DOHH2 (cell line): Measurements from ENCODE around the gene TMX2.

Experiments used
- H3F3A ChIP-seq: fragments of 200-600 bp; sonication (generic), shearing (Covaris generic); 2 replicates; pipeline ENCODE4 v1.6.0; 2016; ENCODE audit warnings: antibody characterized with exemption, mild to moderate bottlenecking; ENCODE audit not compliant: control insufficient read depth, insufficient read depth
- H3K27ac ChIP-seq: fragments of 200-600 bp; sonication (generic); 2 replicates; pipeline ENCODE4 v1.5.1; 2014; ENCODE audit warnings: low read depth, mild to moderate bottlenecking, low read length, moderate library complexity
- H3K27me3 ChIP-seq: fragments of 200-600 bp; sonication (generic); 2 replicates; pipeline ENCODE4 v1.6.1; 2014; ENCODE audit warnings: mild to moderate bottlenecking, low read length, mixed read lengths; ENCODE audit not compliant: control insufficient read depth
- H3K36me3 ChIP-seq: fragments of 200-600 bp; sonication (generic); 2 replicates; pipeline ENCODE4 v1.6.1; 2014; ENCODE audit warnings: mild to moderate bottlenecking, low read length, moderate library complexity, mixed read lengths; ENCODE audit not compliant: control insufficient read depth
- H3K4me1 ChIP-seq: fragments of 200-600 bp; sonication (generic); 2 replicates; pipeline ENCODE4 v1.6.1; 2014; ENCODE audit warnings: mild to moderate bottlenecking, low read length, mixed read lengths; ENCODE audit not compliant: control insufficient read depth
- H3K4me2 ChIP-seq: fragments of 200-600 bp; sonication (generic); 2 replicates; pipeline ENCODE4 v1.6.0; 2014; ENCODE audit warnings: mild to moderate bottlenecking, low read length, moderate library complexity
- H3K4me3 ChIP-seq: fragments of 200-600 bp; sonication (generic); 2 replicates; pipeline ENCODE4 v1.5.1; 2014; ENCODE audit warnings: mild to moderate bottlenecking, low read length, mixed read lengths
- H3K79me2 ChIP-seq: fragments of 200-600 bp; sonication (generic); 2 replicates; pipeline ENCODE4 v1.6.1; 2014; ENCODE audit warnings: mild to moderate bottlenecking, low read length, mixed read lengths; ENCODE audit not compliant: control insufficient read depth
- H3K9me2 ChIP-seq: fragments of 200-600 bp; sonication (generic); replicated peaks from 2 replicates; pipeline ENCODE4 v1.6.1; 2014; ENCODE audit warnings: mild to moderate bottlenecking, low read length, mixed read lengths; ENCODE audit not compliant: control insufficient read depth
- H3K9me3 ChIP-seq: fragments of 200-600 bp; sonication (generic); 2 replicates; pipeline ENCODE4 v1.6.1; 2014; ENCODE audit warnings: antibody characterized with exemption, low read length, mixed read lengths; ENCODE audit not compliant: control insufficient read depth, insufficient read depth
- H4K20me1 ChIP-seq: fragments of 200-600 bp; sonication (generic); 2 replicates; pipeline ENCODE4 v1.6.0; 2014; ENCODE audit warnings: low read depth, mild to moderate bottlenecking, antibody characterized with exemption, low read length, moderate library complexity; ENCODE audit not compliant: control insufficient read depth, insufficient read depth
- CTCF ChIP-seq: fragments of 200-600 bp; sonication (generic); IDR thresholded peaks from one replicate; pipeline ENCODE4 v1.5.1; 2014; ENCODE audit warnings: antibody characterized with exemption, mild to moderate bottlenecking, low read depth, low read length; ENCODE audit not compliant: poor library complexity, severe bottlenecking
- EZH2phosphoT487 ChIP-seq: fragments of 200-600 bp; sonication (generic); IDR thresholded peaks from 2 replicates; pipeline ENCODE4 v1.6.1; 2017; ENCODE audit warnings: borderline replicate concordance, mild to moderate bottlenecking, antibody characterized with exemption, low read length, moderate library complexity, mixed read lengths

The TMX2 gene

GRCh38 chr11:57773026-57773598 lies 60.7 kb downstream of the TMX2 start:
- H3F3A ChIP-seq = no peaks in the 10 kb centered on the region
- no peak overlapping the region for H3K4me3 ChIP-seq
- TF ChIP-seq CTCF (no peak), EZH2phosphoT487 (no peak)
- no peaks in the 10 kb centered on the region for H4K20me1 ChIP-seq
- H3K4me1 ChIP-seq = peaks cover 5% of the 10 kb centered on the region
- H3K4me2 ChIP-seq = no peak overlapping the region
- H3K36me3 ChIP-seq = no peaks in the 10 kb centered on the region
- peaks cover 62% of the 10 kb centered on the region for H3K79me2 ChIP-seq
- H3K9me2 ChIP-seq = no peaks in the 10 kb centered on the region
- no peak overlapping the region for H3K27ac ChIP-seq
- no peaks in the 10 kb centered on the region for H3K9me3 ChIP-seq
- no peaks in the 10 kb centered on the region for H3K27me3 ChIP-seq

GRCh38 chr11:57775491-57775890 lies 63.1 kb downstream of the TMX2 start:
- Histone ChIP-seq H3K9me3 (no peaks in the 10 kb centered on the region), H3K4me2 (no peak overlapping the region), H3K36me3 (no peaks in the 10 kb centered on the region), H3K9me2 (no peaks in the 10 kb centered on the region), H3K4me3 (no peak overlapping the region), H3K79me2 (peaks cover 67% of the 10 kb centered on the region), H3K27ac (no peak overlapping the region), H4K20me1 (no peaks in the 10 kb centered on the region), H3K27me3 (no peaks in the 10 kb centered on the region), H3K4me1 (peaks cover 8% of the 10 kb centered on the region), H3F3A (no peaks in the 10 kb centered on the region)
- TF ChIP-seq CTCF (no peak), EZH2phosphoT487 (no peak)

GRCh38 chr11:57776031-57776521 lies 63.7 kb downstream of the TMX2 start:
- no peaks in the 10 kb centered on the region for H3K27me3 ChIP-seq
- peaks cover 8% of the 10 kb centered on the region for H3K4me1 ChIP-seq
- H3K36me3 ChIP-seq = no peaks in the 10 kb centered on the region
- no peak overlapping the region for H3K4me3 ChIP-seq
- TF ChIP-seq CTCF = no peak
- TF ChIP-seq EZH2phosphoT487 = no peak
- H3F3A ChIP-seq = no peaks in the 10 kb centered on the region
- no peaks in the 10 kb centered on the region for H4K20me1 ChIP-seq
- no peak overlapping the region for H3K27ac ChIP-seq
- no peak overlapping the region for H3K4me2 ChIP-seq
- H3K9me3 ChIP-seq = no peaks in the 10 kb centered on the region
- peaks cover 64% of the 10 kb centered on the region for H3K79me2 ChIP-seq
- H3K9me2 ChIP-seq = no peaks in the 10 kb centered on the region
